ENCODE data around the gene NUMB. TPM values are rescaled to one million over a fixed set of nuclear protein-coding genes. Genes with fewer than 3 reads are reported as not detected.

NUMB gene
- total RNA-seq, 1 donor from 2014 or later = 92.4 TPM

- H3K4me3 Mint-ChIP-seq (ENCODE audit: low read depth) = no peak overlapping the region
Measured at GRCh38 chr14:73383356-73383755, 75.0 kb downstream of the NUMB start.

GRCh38 chr14:73381380-73382013, 76.8 kb downstream of the NUMB start:
- H3K36me3 Mint-ChIP-seq (ENCODE audit: insufficient read depth) = peaks cover 16% of the 10 kb centered on the region
- no peak overlapping the region for H3K27ac Mint-ChIP-seq
- no peaks in the 10 kb centered on the region for H3K4me1 Mint-ChIP-seq (ENCODE audit: low read depth)
- DNase-seq (ENCODE audit: low spot score, unreplicated experiment) = no peak
- no peak overlapping the region for H3K4me3 Mint-ChIP-seq (ENCODE audit: low read depth)
- H3K9me3 Mint-ChIP-seq (ENCODE audit: low read depth) = peaks cover 8% of the 10 kb centered on the region
- TF ChIP-seq CTCF (IDR thresholded peaks at IDR 0.05; ENCODE audit: unreplicated experiment) = no peak
- H3K27me3 Mint-ChIP-seq = no peaks in the 10 kb centered on the region

More at GRCh38 chr14:73383356-73383755, 75.0 kb downstream of the NUMB start:
- H3K9me3 Mint-ChIP-seq (ENCODE audit: low read depth) = peaks cover 11% of the 10 kb centered on the region
- TF ChIP-seq CTCF (IDR thresholded peaks at IDR 0.05; ENCODE audit: unreplicated experiment) = no peak
- H3K27ac Mint-ChIP-seq = no peak overlapping the region
- no peak for DNase-seq (ENCODE audit: low spot score, unreplicated experiment)
- no peaks in the 10 kb centered on the region for H3K27me3 Mint-ChIP-seq
- peaks cover 19% of the 10 kb centered on the region for H3K36me3 Mint-ChIP-seq (ENCODE audit: insufficient read depth)
- no peaks in the 10 kb centered on the region for H3K4me1 Mint-ChIP-seq (ENCODE audit: low read depth)

- Mint-ChIP-seq H3K27ac (no peak overlapping the region), H3K36me3 (ENCODE audit: insufficient read depth) (peaks cover 2% of the 10 kb centered on the region), H3K4me3 (ENCODE audit: low read depth) (no peak overlapping the region), H3K4me1 (ENCODE audit: low read depth) (no peaks in the 10 kb centered on the region), H3K9me3 (ENCODE audit: low read depth) (no peaks in the 10 kb centered on the region), H3K27me3 (no peaks in the 10 kb centered on the region)
- DNase-seq (ENCODE audit: low spot score, unreplicated experiment) = no peak
- TF ChIP-seq CTCF (IDR thresholded peaks at IDR 0.05; ENCODE audit: unreplicated experiment) = no peak
Measured at GRCh38 chr14:73376585-73376984, 81.8 kb downstream of the NUMB start.

- no peak for DNase-seq (ENCODE audit: low spot score, unreplicated experiment)
- Mint-ChIP-seq H3K36me3 (ENCODE audit: insufficient read depth) (peaks cover 2% of the 10 kb centered on the region), H3K27me3 (no peaks in the 10 kb centered on the region), H3K4me1 (ENCODE audit: low read depth) (no peaks in the 10 kb centered on the region), H3K9me3 (ENCODE audit: low read depth) (no peaks in the 10 kb centered on the region), H3K27ac (no peak overlapping the region), H3K4me3 (ENCODE audit: low read depth) (no peak overlapping the region)
- no peak for TF ChIP-seq CTCF (IDR thresholded peaks at IDR 0.05; ENCODE audit: unreplicated experiment)
Measured at GRCh38 chr14:73375861-73376260, 82.5 kb downstream of the NUMB start.

GRCh38 chr14:73374218-73374617, 84.1 kb downstream of the NUMB start:
- no peaks in the 10 kb centered on the region for H3K36me3 Mint-ChIP-seq (ENCODE audit: insufficient read depth)
- no peaks in the 10 kb centered on the region for H3K27me3 Mint-ChIP-seq
- DNase-seq (ENCODE audit: low spot score, unreplicated experiment) = no peak
- no peak overlapping the region for H3K27ac Mint-ChIP-seq
- H3K4me1 Mint-ChIP-seq (ENCODE audit: low read depth) = no peaks in the 10 kb centered on the region
- no peaks in the 10 kb centered on the region for H3K9me3 Mint-ChIP-seq (ENCODE audit: low read depth)
- TF ChIP-seq CTCF (IDR thresholded peaks at IDR 0.05; ENCODE audit: unreplicated experiment) = no peak
- H3K4me3 Mint-ChIP-seq (ENCODE audit: low read depth) = no peak overlapping the region
